Hematopoietic multipotent progenitor cell treated with erythropoietin and hydrocortisone succinate and interleukin-3 and kit ligand, for 8 days (in vitro differentiated cells): ENCODE measurements around the gene GPX3.

Source experiments
- DNase-seq: peaks from one replicate; pipeline ENCODE4 v3.0.0-alpha.2; 2015

Gene GPX3

GRCh38 chr5:151020304-151021110 is at the start of gene GPX3:
Gene GPX3 (plus strand): TSS chr5:151020591. CDS start chr5:151020655, 64 bp downstream.
- DNase-seq = peak; percentile 39

- no peak for DNase-seq
These were observed 41.8 kb upstream of the GPX3 start for GRCh38 chr5:150978590-150978989.

- DNase-seq = no peak
These were observed 32.6 kb upstream of the GPX3 start for GRCh38 chr5:150987746-150988145.

GRCh38 chr5:150989695-150990094 is 30.7 kb upstream of the GPX3 start:
- peak; percentile 7 for DNase-seq

GRCh38 chr5:150992705-150993104 is 27.7 kb upstream of the GPX3 start:
- no peak for DNase-seq

GRCh38 chr5:150993422-150993821 is 27.0 kb upstream of the GPX3 start:
- no peak for DNase-seq

- no peak for DNase-seq
These were observed 26.5 kb upstream of the GPX3 start for GRCh38 chr5:150993826-150994412.

GRCh38 chr5:150999704-151000442 is 20.5 kb upstream of the GPX3 start:
- DNase-seq = no peak

- DNase-seq = no peak
These were observed 19.0 kb upstream of the GPX3 start for GRCh38 chr5:151001436-151001835.

GRCh38 chr5:151002250-151002649 is 18.1 kb upstream of the GPX3 start:
- peak; percentile 45 for DNase-seq

- no peak for DNase-seq
These were observed 17.5 kb upstream of the GPX3 start for GRCh38 chr5:151002681-151003502.

- no peak for DNase-seq
These were observed 16.9 kb upstream of the GPX3 start for GRCh38 chr5:151003503-151003860.

- no peak for DNase-seq
These were observed 15.9 kb upstream of the GPX3 start for GRCh38 chr5:151004499-151004898.

- no peak for DNase-seq
These were observed 15.0 kb upstream of the GPX3 start for GRCh38 chr5:151005187-151005949.

- DNase-seq = no peak
These were observed 14.3 kb upstream of the GPX3 start for GRCh38 chr5:151005950-151006576.

- no peak for DNase-seq
These were observed 13.6 kb upstream of the GPX3 start for GRCh38 chr5:151006704-151007334.

- DNase-seq = no peak
These were observed 12.8 kb upstream of the GPX3 start for GRCh38 chr5:151007430-151008209.

- DNase-seq = no peak
These were observed 12.2 kb upstream of the GPX3 start for GRCh38 chr5:151008210-151008491.

GRCh38 chr5:151008906-151009305 is 11.5 kb upstream of the GPX3 start:
- DNase-seq = no peak

GRCh38 chr5:151012862-151013261 is 7.5 kb upstream of the GPX3 start:
- DNase-seq = no peak
